Measurements from ENCODE around the gene SREBF2. TPM values are rescaled to one million over a fixed set of nuclear protein-coding genes. Genes with fewer than 3 reads are reported as not detected.
A peak's percentile ranks its signal among the peaks of the same experiment; 100 is the strongest.

SREBF2 gene
- polyA plus RNA-seq, 3 donors = 22.2 to 25.1 (median 24.5) TPM

DNA sequence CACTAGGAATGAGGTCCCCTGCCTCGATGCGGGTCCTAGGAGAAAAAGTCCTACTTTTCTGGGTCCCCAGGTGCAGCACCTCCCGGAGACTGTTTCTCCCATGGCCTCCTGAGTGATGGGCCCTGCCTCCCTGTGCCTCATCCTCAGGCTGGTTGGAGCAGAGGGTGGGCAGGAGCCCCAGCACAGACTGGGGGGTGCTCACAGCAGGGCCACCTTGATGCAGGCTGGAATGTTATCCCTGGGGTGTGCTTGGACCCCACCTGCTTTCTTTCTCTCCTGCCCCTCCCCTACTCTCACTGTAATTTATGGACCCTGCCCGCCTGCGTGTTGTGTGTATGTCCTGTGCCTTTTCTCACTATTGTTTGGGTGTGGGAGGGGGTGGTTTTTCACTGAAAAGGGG is 73.9 kb downstream of the SREBF2 start:
- no peak overlapping the region for H3K4me3 ChIP-seq (replicated peaks in 1 of 3; ENCODE audit: low read depth in 2 of 3, low read length in 3 of 3)
- Mint-ChIP-seq H3K27ac (peak overlapping the region in 2 of 7 donors; percentile 35 to 57), H3K27me3 (ENCODE audit: low read depth in 3 of 3) (peaks cover 24 to 33% (median 26%) of the 10 kb centered on the region in 3 donors), H3K9me3 (peaks cover 0 to 12% (median 3%) of the 10 kb centered on the region in 7 donors), H3K4me3 (no peak overlapping the region), H3K36me3 (peaks cover 52 to 53% of the 10 kb centered on the region in 2 donors), H3K4me1 (peaks cover 26% of the 10 kb centered on the region)
- H3K27me3 ChIP-seq (ENCODE audit: control insufficient read depth in 2 of 2, insufficient read depth in 2 of 2, low read length in 2 of 2) = peaks cover 16 to 24% of the 10 kb centered on the region in 2 donors
- H3K27ac ChIP-seq (ENCODE audit: low read depth in 1 of 2, low read length in 2 of 2) = no peak overlapping the region
- no peak for TF ChIP-seq CTCF (IDR thresholded peaks at IDR 0.05)
- peaks cover 21 to 39% of the 10 kb centered on the region in 2 donors for H3K4me1 ChIP-seq (ENCODE audit: control insufficient read depth in 1 of 2, insufficient read depth in 2 of 2, low read length in 2 of 2)
- no peak overlapping the region for H3K9ac ChIP-seq (ENCODE audit: insufficient read depth, low read length, poor library complexity, severe bottlenecking)
- no CpG with 5 or more reads among the region's 5 CpGs for WGBS (ENCODE audit: insufficient coverage)
- H3K4me2 ChIP-seq (replicated peaks; ENCODE audit: extremely low read depth, low read length, poor library complexity, severe bottlenecking) = no peak overlapping the region
- H3K79me2 ChIP-seq (ENCODE audit: insufficient read depth, low read length) = no peaks in the 10 kb centered on the region
- peaks cover 48 to 58% of the 10 kb centered on the region in 2 donors for H3K36me3 ChIP-seq (replicated peaks in 1 of 2; ENCODE audit: control insufficient read depth in 1 of 2, insufficient read depth in 2 of 2, low read length in 2 of 2)
- intact Hi-C loops (cut with micrococcal nuclease) = no loop called here
- DNase-seq = no peak
- peaks cover 4% of the 10 kb centered on the region for H4K20me1 ChIP-seq (ENCODE audit: insufficient read depth, low read length)
- no peak overlapping the region for H2AFZ ChIP-seq (ENCODE audit: insufficient read depth, low read depth, low read length, poor library complexity, severe bottlenecking)
- peaks cover 0 to 5% of the 10 kb centered on the region in 2 donors for H3K9me3 ChIP-seq (replicated peaks in 1 of 2; ENCODE audit: control insufficient read depth in 1 of 2, insufficient read depth in 1 of 2, low read length in 2 of 2)

DNA sequence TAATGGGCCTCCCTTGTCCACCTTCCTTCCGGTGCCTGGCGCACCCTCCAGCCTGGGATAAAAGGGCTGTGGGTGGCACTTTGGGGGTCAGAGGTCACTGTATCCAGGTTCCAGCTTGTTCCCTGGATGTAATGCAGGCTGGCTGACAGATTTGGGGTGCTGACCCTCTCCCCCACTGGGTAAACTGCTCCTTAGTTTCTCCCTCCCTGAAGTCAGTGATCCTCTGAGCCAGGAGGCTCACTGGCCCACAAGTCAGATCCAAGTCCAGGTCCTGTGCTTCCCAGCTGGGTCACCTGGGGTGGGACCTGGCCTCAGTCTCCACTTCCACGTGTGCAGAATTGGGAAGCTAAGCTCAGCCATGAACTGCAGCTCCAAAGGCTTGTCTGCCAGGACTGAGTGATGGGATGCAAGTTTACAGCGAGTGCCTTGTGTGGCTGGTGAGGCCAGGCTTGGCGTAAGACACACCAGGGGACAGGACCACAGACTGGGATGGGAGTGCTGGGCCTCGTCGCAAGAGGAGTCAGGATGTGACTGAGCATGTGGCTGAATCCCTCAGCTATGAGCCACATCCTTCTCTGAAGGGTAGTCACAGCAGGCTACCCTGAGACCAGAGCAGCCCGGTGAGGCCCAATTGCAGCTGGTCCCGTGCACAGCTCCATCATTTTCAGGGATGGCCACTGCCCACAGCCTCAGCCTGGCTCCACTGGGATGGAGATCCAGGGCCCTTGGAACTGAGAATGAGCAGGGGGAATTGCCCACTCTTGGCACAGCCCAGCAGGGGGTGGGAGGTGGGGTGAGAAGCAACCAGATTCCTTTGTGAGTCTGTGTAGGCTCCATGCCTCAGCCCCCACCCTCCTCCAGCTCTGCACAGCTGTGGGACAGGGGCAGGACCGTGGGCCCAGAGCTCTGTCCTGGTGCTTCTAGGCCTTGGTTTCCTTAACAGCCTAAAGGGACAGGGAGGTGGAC is 74.8 kb downstream of the SREBF2 start:
- Histone ChIP-seq H3K9me3 (replicated peaks in 1 of 2; ENCODE audit: control insufficient read depth in 1 of 2, insufficient read depth in 1 of 2, low read length in 2 of 2) (peaks cover 0 to 14% of the 10 kb centered on the region in 2 donors), H3K4me1 (ENCODE audit: control insufficient read depth in 1 of 2, insufficient read depth in 2 of 2, low read length in 2 of 2) (peaks cover 21 to 39% of the 10 kb centered on the region in 2 donors), H3K4me3 (replicated peaks in 1 of 3; ENCODE audit: low read depth in 2 of 3, low read length in 3 of 3) (no peak overlapping the region), H3K27ac (ENCODE audit: low read depth in 1 of 2, low read length in 2 of 2) (no peak overlapping the region), H3K27me3 (ENCODE audit: control insufficient read depth in 2 of 2, insufficient read depth in 2 of 2, low read length in 2 of 2) (peaks cover 25 to 33% of the 10 kb centered on the region in 2 donors), H2AFZ (ENCODE audit: insufficient read depth, low read depth, low read length, poor library complexity, severe bottlenecking) (no peak overlapping the region), H4K20me1 (ENCODE audit: insufficient read depth, low read length) (peaks cover 5% of the 10 kb centered on the region), H3K36me3 (replicated peaks in 1 of 2; ENCODE audit: control insufficient read depth in 1 of 2, insufficient read depth in 2 of 2, low read length in 2 of 2) (peaks cover 39 to 49% of the 10 kb centered on the region in 2 donors), H3K9ac (ENCODE audit: insufficient read depth, low read length, poor library complexity, severe bottlenecking) (no peak overlapping the region), H3K79me2 (ENCODE audit: insufficient read depth, low read length) (no peaks in the 10 kb centered on the region), H3K4me2 (replicated peaks; ENCODE audit: extremely low read depth, low read length, poor library complexity, severe bottlenecking) (no peak overlapping the region)
- TF ChIP-seq CTCF (IDR thresholded peaks at IDR 0.05) = no peak
- DNase-seq = no peak
- WGBS (ENCODE audit: insufficient coverage) = 70% methylated on average over 8 of the region's 10 CpGs
- Mint-ChIP-seq H3K27me3 (ENCODE audit: low read depth in 3 of 3) (peaks cover 32 to 42% (median 35%) of the 10 kb centered on the region in 3 donors), H3K36me3 (peaks cover 44 to 51% of the 10 kb centered on the region in 2 donors), H3K4me3 (no peak overlapping the region), H3K27ac (no peak overlapping the region), H3K4me1 (peaks cover 26% of the 10 kb centered on the region), H3K9me3 (peaks cover 0 to 18% (median 7%) of the 10 kb centered on the region in 7 donors)
- intact Hi-C loops (cut with micrococcal nuclease) = no loop called here

Measured in CD14-positive monocyte (primary cell).